ENCODE results near the gene SIGLEC11.
A peak's percentile ranks its signal among the peaks of the same experiment; 100 is the strongest.
"Not testable (repeated sequence)": the region's sequence is repeated elsewhere in the genome, so short reads cannot be mapped to it uniquely, and the experiment has no call there.

Gene SIGLEC11

GRCh38 chr19:49952479-49952836 is 8.5 kb downstream of the SIGLEC11 start:
- no peak for DNase-seq

GRCh38 chr19:49951806-49952478 is 9.0 kb downstream of the SIGLEC11 start:
- no peak for DNase-seq

GRCh38 chr19:49950956-49951526 is 9.9 kb downstream of the SIGLEC11 start:
- no peak for DNase-seq

- no peak for DNase-seq
These were observed 10.4 kb downstream of the SIGLEC11 start for GRCh38 chr19:49950590-49950948.

- DNase-seq: no peak
These were observed 11.0 kb downstream of the SIGLEC11 start for GRCh38 chr19:49949742-49950589.

- DNase-seq: no peak
These were observed 14.6 kb downstream of the SIGLEC11 start for GRCh38 chr19:49946415-49946814.

- DNase-seq: not testable (repeated sequence)
These were observed 16.4 kb downstream of the SIGLEC11 start for GRCh38 chr19:49944567-49944966.

- no peak for DNase-seq
These were observed 20.5 kb downstream of the SIGLEC11 start for GRCh38 chr19:49940482-49940791.

GRCh38 chr19:49939721-49940481 is 21.1 kb downstream of the SIGLEC11 start:
- DNase-seq: no peak

GRCh38 chr19:49938662-49939061 is 22.3 kb downstream of the SIGLEC11 start:
- DNase-seq: no peak

- peak in 53 of 58 donors; percentile 3 to 84 (median 43) for DNase-seq
These were observed 23.1 kb downstream of the SIGLEC11 start for GRCh38 chr19:49937750-49938381.

GRCh38 chr19:49936549-49936948 is 24.4 kb downstream of the SIGLEC11 start:
- DNase-seq: no peak

- no peak for DNase-seq
These were observed 27.3 kb downstream of the SIGLEC11 start for GRCh38 chr19:49933643-49934042.

- no peak for DNase-seq
These were observed 28.2 kb downstream of the SIGLEC11 start for GRCh38 chr19:49932731-49933131.

- no peak for DNase-seq
These were observed 28.9 kb downstream of the SIGLEC11 start for GRCh38 chr19:49932041-49932451.

GRCh38 chr19:49931293-49932040 is 29.5 kb downstream of the SIGLEC11 start:
- no peak for DNase-seq

GRCh38 chr19:49930483-49931011 is 30.4 kb downstream of the SIGLEC11 start:
- DNase-seq: peak in 1 of 58 donors; percentile 18

GRCh38 chr19:49929611-49930482 is 31.1 kb downstream of the SIGLEC11 start:
- peak; percentile 70 to 97 (median 93) for DNase-seq

GRCh38 chr19:49929121-49929610 is 31.8 kb downstream of the SIGLEC11 start, which contains the start of the genes ATF5 and NUP62:
TSS of gene ATF5 (plus strand) at chr19:49929205. CDS start at chr19:49930851, 1,646 bp downstream.
TSS of gene NUP62 (minus strand) at chr19:49929504. CDS start at chr19:49909807, 19,697 bp downstream.
- peak in 55 of 58 donors; percentile 70 to 93 (median 85) for DNase-seq

All from anterior cingulate cortex (tissue), 58 donors.